Spleen (tissue), 11 donors: ENCODE measurements around the gene GABPB1. TPM values are rescaled to one million over a fixed set of nuclear protein-coding genes. Genes with fewer than 3 reads are reported as not detected.

Source experiments
- DNase-seq: peaks from one replicate; pipeline ENCODE4 v3.0.0-alpha.2; 2020
- H3K27ac ChIP-seq, 8 donors: fragments of 200-600 bp; sonication (generic) in 7 of 8; 1 replicate in 4 of 8; 2 replicates in 4 of 8; pipeline versions ENCODE4 v1.5.0 to v1.8.0; 2016 to 2021; ENCODE audit warnings: inconsistent platforms in 4 of 8, mild to moderate bottlenecking in 4 of 8, moderate library complexity in 1 of 8
- H3K27me3 ChIP-seq, 7 donors: fragments of 200-600 bp; sonication (generic) in 6 of 7; replicated peaks in 1 of 7; 1 replicate in 4 of 7; 2 replicates in 3 of 7; pipeline versions ENCODE4 v1.5.0 to v1.8.0; 2016 to 2021; ENCODE audit warnings: inconsistent platforms in 3 of 7, mild to moderate bottlenecking in 1 of 7
- H3K36me3 ChIP-seq, 6 donors: fragments of 200-600 bp; sonication (generic) in 5 of 6; 1 replicate in 4 of 6; 2 replicates in 2 of 6; pipeline versions ENCODE4 v1.5.0 to v1.8.0; 2016 to 2021; ENCODE audit warnings: inconsistent platforms in 2 of 6
- H3K4me1 ChIP-seq, 6 donors: fragments of 200-600 bp; sonication (generic) in 5 of 6; 1 replicate in 3 of 6; 2 replicates in 3 of 6; pipeline versions ENCODE4 v1.5.0 to v1.8.0; 2016 to 2021; ENCODE audit warnings: inconsistent platforms in 3 of 6
- H3K4me3 ChIP-seq, 8 donors: fragments of 200-600 bp; sonication (generic) in 7 of 8; 1 replicate in 4 of 8; 2 replicates in 4 of 8; pipeline versions ENCODE4 v1.5.0 to v1.8.0; 2016 to 2021; ENCODE audit warnings: inconsistent platforms in 4 of 8, mild to moderate bottlenecking in 4 of 8, moderate library complexity in 2 of 8
- H3K9me3 ChIP-seq, 8 donors: fragments of 200-600 bp; sonication (generic) in 7 of 8; 1 replicate in 4 of 8; 2 replicates in 4 of 8; pipeline versions ENCODE4 v1.5.0 to v1.8.0; 2016 to 2021; ENCODE audit warnings: inconsistent platforms in 4 of 8
- CTCF ChIP-seq, 11 experiments: fragments of 200-600 bp in 7 of 11; fragments of 450-650 bp in 4 of 11; sonication (generic) in 4 of 11; IDR thresholded peaks in 8 of 11; conservative IDR thresholded peaks in 3 of 11; 1 replicate in 7 of 11; 2 replicates in 4 of 11; pipeline versions ENCODE4 v1.4.0 to v1.8.0; 2016 to 2021; ENCODE audit warnings: antibody characterized with exemption in 11 of 11, inconsistent platforms in 4 of 11, mild to moderate bottlenecking in 1 of 11
- POLR2A ChIP-seq, 3 donors: fragments of 450-650 bp; IDR thresholded peaks; one replicate each; pipeline ENCODE4 v1.5.1; 2017; ENCODE audit warnings: antibody characterized with exemption in 3 of 3, mild to moderate bottlenecking in 1 of 3
- POLR2AphosphoS5 ChIP-seq, 3 donors: sonication (generic); formaldehyde crosslinking; IDR thresholded peaks; one replicate each; pipeline ENCODE4 v1.5.1; 2017; ENCODE audit warnings: antibody characterized with exemption in 3 of 3
- WGBS, 5 donors: extraction: QIAGEN DNeasy Blood & Tissue Kit in 3 of 5; methylation state at CpG; one replicate each; pipeline versions ENCODE4 v1.1.5 to v1.1.7; 2013 to 2018; 5-methylcytosine and 5-hydroxymethylcytosine counted together
- intact Hi-C: fragments of 100-400 bp; cut with DNase I; formaldehyde crosslinking; loops from one replicate; pipeline ENCODE4 v1.15.0; 2023; ENCODE audit warnings: low total_unique reads
- polyA plus RNA-seq, 3 donors: library from polyadenylated mRNA; stranded (reverse); fragments of 200-250 nt; gene quantifications; one replicate each; pipeline ENCODE4 v1.2.1, GENCODE V29; 2013
- total RNA-seq, 7 donors: library from RNA; depleted of rRNA in 3 of 7; stranded (reverse); fragments of >200 nt in 3 of 7; fragmentation: NEBNext Ultra II Directional in 4 of 7; extraction: Animal tissue kit (Norgen Biotek cat#: 25700) in 4 of 7; gene quantifications; one replicate each; pipeline versions ENCODE4 v1.1.0 to v1.2.1, GENCODE V29; 2016 to 2021
- donor health status: healthy with polysubstance abuse.
- donor health status: DM: no; HTN: no; CAD: no; lungs with moderate emphysema.
- donor health status: DM: no; HTN: no; CAD: no.
- donor health status: Bipolar disorder and iron deficiency.
- donor health status: healthy.
- donor health status: DM: no; HTN: no; CAD: no.
- donor health status: DM: yes; HTN: yes; CAD: no.

Gene GABPB1
- total and polyA plus RNA-seq, 10 donors: 7.7 to 36.9 (median 21.8) TPM

- Histone ChIP-seq H3K27ac (peak overlapping the region in 1 of 8 donors; percentile 66), H3K4me1 (peaks cover 0 to 21% (median 0%) of the 10 kb centered on the region in 6 donors), H3K4me3 (no peak overlapping the region), H3K36me3 (peaks cover 0 to 18% (median 0%) of the 10 kb centered on the region in 6 donors), H3K27me3 (no peaks in the 10 kb centered on the region), H3K9me3 (no peaks in the 10 kb centered on the region)
- intact Hi-C loops: no loop called here
- TF ChIP-seq POLR2A (IDR thresholded peaks at IDR 0.05) (no peak), POLR2AphosphoS5 (IDR thresholded peaks at IDR 0.05) (no peak), CTCF (IDR thresholded peaks at IDR 0.05 in 8 of 11, conservative IDR thresholded peaks at IDR 0.05 in 3 of 11) (no peak)
- no peak for DNase-seq
- 54 to 61% (median 60%) methylated on average over 2 of the region's 2 CpGs for WGBS, 5 donors
These were observed 79.9 kb downstream of the GABPB1 start for GRCh38 chr15:50275091-50275490.

DNA sequence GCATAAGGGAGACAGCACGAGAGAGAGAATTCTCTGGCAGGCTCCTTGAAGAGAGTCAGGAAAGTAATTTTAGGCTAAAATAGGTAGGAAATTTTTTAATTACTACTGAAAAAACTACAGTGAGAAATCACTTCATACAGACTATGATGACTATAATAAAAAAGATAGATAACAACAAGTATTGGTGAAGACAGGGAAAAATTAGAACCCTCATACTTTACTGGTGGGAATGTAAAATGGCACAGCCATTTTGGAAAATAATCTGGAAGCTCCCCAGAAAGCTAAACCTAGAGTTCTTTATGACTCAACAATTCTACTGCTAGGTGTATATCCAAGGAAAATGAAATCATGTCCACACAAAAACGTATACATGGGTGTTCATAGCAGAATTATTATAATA lies 87.4 kb downstream of the GABPB1 start:
- intact Hi-C loops: no loop called here
- Histone ChIP-seq H3K27ac (no peak overlapping the region), H3K27me3 (peaks cover 0 to 6% (median 0%) of the 10 kb centered on the region in 7 donors), H3K9me3 (peaks cover 0 to 6% (median 0%) of the 10 kb centered on the region in 8 donors), H3K4me1 (peaks cover 0 to 8% (median 6%) of the 10 kb centered on the region in 6 donors), H3K36me3 (no peaks in the 10 kb centered on the region), H3K4me3 (no peak overlapping the region)
- WGBS, 5 donors: 73 to 87% (median 80%) methylated on average over 2 of the region's 2 CpGs
- no peak for TF ChIP-seq POLR2A (IDR thresholded peaks at IDR 0.05)
- TF ChIP-seq CTCF (IDR thresholded peaks at IDR 0.05 in 8 of 11, conservative IDR thresholded peaks at IDR 0.05 in 3 of 11): no peak
- no peak for TF ChIP-seq POLR2AphosphoS5 (IDR thresholded peaks at IDR 0.05)
- DNase-seq: no peak

GRCh38 chr15:50265620-50266019 lies 89.4 kb downstream of the GABPB1 start, which contains the start of gene HDC:
TSS of gene HDC (minus strand) at chr15:50265726. CDS start at chr15:50265623, 103 bp downstream.
- Histone ChIP-seq H3K27me3 (peaks cover 0 to 6% (median 0%) of the 10 kb centered on the region in 7 donors), H3K9me3 (peaks cover 0 to 6% (median 0%) of the 10 kb centered on the region in 8 donors), H3K36me3 (no peaks in the 10 kb centered on the region), H3K4me1 (peaks cover 0 to 24% (median 12%) of the 10 kb centered on the region in 6 donors), H3K27ac (no peak within 1 kb of the TSS), H3K4me3 (no peak within 1 kb of the TSS)
- DNase-seq: no peak
- 81 to 90% (median 87%) methylated on average over 9 of the region's 9 CpGs for WGBS, 5 donors
- intact Hi-C loops: no loop called here
- TF ChIP-seq POLR2A (IDR thresholded peaks at IDR 0.05) (no peak), CTCF (IDR thresholded peaks at IDR 0.05 in 8 of 11, conservative IDR thresholded peaks at IDR 0.05 in 3 of 11) (no peak), POLR2AphosphoS5 (IDR thresholded peaks at IDR 0.05) (no peak)

DNA sequence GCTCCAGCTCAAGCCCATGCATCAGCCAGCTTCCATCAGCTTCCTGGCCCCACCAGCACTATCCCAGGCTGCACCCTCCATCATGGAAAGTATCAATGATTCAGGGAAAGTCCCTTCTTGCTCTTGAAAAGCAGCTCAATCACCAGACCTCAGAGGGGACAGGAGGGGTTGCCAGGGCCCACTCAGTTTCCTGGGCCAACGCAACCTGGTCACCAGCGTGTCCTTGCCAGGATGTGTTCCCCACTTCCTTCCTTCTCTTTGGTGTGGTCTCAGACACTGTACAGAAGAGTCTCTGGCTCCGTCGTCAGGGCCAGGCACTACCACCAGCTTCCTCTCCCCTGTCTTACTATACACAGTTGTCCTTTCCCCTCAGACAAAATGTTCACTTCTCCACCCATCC lies 92.5 kb downstream of the GABPB1 start:
- no peak overlapping the region for H3K4me3 ChIP-seq
- TF ChIP-seq POLR2AphosphoS5 (IDR thresholded peaks at IDR 0.05) (peak in 2 of 3 donors; percentile 24 to 33), CTCF (IDR thresholded peaks at IDR 0.05 in 8 of 11, conservative IDR thresholded peaks at IDR 0.05 in 3 of 11) (no peak)
- DNase-seq: no peak
- H3K27ac ChIP-seq: peak overlapping the region in 3 of 8 donors; percentile 3 to 38 (median 21)
- no peaks in the 10 kb centered on the region for H3K36me3 ChIP-seq
- intact Hi-C loops: no loop called here
- peaks cover 0 to 52% (median 14%) of the 10 kb centered on the region in 6 donors for H3K4me1 ChIP-seq
- 4 to 24% (median 15%) methylated on average over 4 of the region's 4 CpGs for WGBS, 5 donors
- H3K27me3 ChIP-seq: peaks cover 0 to 6% (median 0%) of the 10 kb centered on the region in 7 donors
- H3K9me3 ChIP-seq: peaks cover 0 to 4% (median 0%) of the 10 kb centered on the region in 8 donors
